ENCODE data around the gene MIOS.
"Not testable (repeated sequence)": the region's sequence is repeated elsewhere in the genome, so short reads cannot be mapped to it uniquely, and the experiment has no call there.

Gene MIOS

DNA sequence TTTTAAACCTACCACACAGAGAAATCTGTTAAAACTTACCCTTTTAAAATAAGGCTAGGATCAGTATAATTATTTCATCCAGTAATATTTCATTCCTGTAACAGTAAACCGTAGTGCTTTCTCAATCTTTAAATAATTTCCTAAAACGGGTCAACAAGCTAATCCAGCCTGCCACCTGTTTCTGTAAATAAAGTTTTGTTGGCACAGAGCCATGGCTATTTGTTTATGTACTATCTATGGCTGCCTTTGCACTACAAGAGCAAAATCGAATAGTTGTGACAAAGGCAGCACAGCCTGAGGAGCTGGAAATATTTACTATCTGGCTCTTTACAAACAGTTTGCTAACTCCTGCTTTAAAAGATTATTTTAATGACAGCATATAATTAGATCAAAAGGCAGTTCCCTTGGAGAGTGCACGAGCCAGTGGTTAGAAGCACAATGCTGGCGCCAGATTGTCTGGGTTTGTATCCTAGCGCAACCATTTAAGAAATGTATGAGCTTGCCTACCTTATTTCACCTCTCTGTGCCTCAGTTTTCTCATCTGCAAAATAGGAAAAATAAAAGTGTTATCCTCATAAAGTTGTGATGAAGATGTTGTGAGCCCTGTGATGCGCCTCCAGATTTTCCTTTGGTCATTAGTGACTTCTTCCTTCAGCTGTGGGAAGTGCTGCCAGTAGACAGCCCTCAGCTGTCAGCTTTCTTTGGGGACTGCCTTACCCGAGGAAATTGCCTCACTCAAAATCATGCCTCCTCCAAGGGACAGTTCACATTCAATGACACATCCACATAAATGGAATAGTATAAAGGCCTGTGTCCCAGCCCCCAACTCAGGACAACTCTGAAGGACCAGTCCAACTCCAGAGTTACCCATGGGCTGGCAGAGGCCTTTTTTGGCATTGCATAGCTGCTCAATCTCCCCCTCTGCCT, 11.8 kb upstream of the MIOS start:
- no peak for DNase-seq (ENCODE audit: low spot score)

GRCh38 chr7:7556852-7557251, 9.8 kb upstream of the MIOS start:
- DNase-seq (ENCODE audit: low spot score) = no peak

DNA sequence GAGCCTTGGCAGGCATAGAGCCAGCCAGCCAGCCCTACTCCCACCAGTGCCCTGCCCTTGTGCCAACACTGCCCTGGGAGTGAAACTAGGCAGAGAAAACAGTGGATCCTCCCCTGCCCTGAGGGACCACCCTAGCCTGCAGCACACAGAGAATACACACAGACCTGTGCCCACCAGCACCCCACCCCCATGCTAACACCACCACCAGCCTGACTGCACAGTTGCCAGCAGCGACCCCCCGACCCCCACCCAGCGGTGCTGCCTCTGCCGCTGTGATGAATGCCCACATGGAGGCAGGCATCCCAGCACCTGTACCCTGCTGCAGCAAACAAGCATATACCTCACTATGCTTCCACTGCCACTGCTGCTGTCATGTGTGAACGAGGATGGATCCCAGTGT, 9.4 kb upstream of the MIOS start:
- no peak for DNase-seq (ENCODE audit: low spot score)

GRCh38 chr7:7561591-7561990, 5.1 kb upstream of the MIOS start:
- DNase-seq (ENCODE audit: low spot score) = not testable (repeated sequence)

- DNase-seq (ENCODE audit: low spot score) = no peak
These were observed 3.9 kb upstream of the MIOS start for GRCh38 chr7:7562736-7563135.

GRCh38 chr7:7563269-7563668, 3.4 kb upstream of the MIOS start:
- DNase-seq (ENCODE audit: low spot score) = no peak

DNA sequence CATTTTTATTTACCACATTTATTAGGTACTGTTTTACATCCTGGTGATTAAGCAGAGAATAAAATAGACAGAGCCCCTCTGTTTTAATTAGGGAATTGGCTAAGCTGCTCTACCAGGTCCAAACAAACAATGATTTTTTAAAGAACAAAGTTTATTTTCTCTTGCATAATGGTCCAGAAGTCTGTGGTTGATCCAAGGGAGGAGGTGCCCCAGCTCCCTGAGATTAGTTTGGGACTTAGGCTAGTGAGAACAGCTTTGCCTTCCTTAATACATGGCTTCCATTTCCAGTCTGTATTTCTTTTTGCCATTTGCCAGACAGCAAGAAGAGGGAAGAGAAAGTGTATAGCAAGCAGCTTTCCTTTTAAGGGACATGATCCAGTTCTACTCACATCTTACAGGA, 2.9 kb upstream of the MIOS start:
- DNase-seq (ENCODE audit: low spot score) = no peak

DNA sequence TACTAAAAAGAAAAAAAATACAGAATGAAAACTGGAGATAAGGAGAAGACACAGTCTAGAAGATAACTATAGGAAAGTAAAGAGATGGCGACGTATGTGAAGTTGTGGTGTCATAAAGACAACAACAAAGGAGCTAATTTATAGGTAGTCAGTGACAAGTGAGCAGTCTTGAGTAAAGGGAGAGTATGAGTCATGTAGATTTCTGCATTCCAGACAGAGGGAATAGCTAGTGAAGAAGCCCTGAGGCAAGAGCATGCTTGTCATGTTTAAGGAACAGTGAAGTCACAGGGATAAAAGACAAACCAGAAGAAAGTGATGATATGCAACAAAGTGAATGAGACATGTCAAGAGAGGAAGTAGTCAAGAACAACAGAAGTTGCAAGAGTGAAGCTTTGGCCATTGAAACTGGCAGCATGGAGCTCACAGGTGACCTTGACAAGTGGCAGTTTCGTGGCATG, 2.3 kb upstream of the MIOS start:
- no peak for DNase-seq (ENCODE audit: low spot score)

- DNase-seq (ENCODE audit: low spot score) = no peak
These were observed 1.5 kb upstream of the MIOS start for GRCh38 chr7:7565018-7565680.

GRCh38 chr7:7565746-7566650, 686 bp upstream of the MIOS start:
- DNase-seq (ENCODE audit: low spot score) = no peak

- no peak for DNase-seq (ENCODE audit: low spot score)
These were observed 1.3 kb downstream of the MIOS start for GRCh38 chr7:7567898-7568531.

DNA sequence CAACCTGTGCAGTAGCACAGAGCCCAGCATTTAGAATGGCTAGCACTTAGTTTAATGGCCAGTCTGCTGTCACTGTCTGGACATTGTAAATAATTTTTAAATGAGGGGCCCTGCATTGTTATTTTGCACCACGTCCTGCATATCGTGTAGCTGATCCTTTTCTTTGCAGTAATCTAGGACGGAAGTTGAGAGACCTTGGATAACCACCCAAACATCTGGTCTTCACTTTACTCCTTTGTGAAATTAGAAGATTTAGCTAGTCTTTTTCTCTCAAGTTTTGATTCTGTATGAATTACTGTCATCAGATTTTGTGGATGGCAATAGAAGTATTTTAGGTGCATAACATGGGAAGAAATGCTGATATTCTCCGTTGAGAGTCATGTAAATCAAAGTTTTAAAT, 1.9 kb downstream of the MIOS start:
- no peak for DNase-seq (ENCODE audit: low spot score)

GRCh38 chr7:7569081-7569527, 2.4 kb downstream of the MIOS start:
- DNase-seq (ENCODE audit: low spot score) = peak; percentile 56

DNA sequence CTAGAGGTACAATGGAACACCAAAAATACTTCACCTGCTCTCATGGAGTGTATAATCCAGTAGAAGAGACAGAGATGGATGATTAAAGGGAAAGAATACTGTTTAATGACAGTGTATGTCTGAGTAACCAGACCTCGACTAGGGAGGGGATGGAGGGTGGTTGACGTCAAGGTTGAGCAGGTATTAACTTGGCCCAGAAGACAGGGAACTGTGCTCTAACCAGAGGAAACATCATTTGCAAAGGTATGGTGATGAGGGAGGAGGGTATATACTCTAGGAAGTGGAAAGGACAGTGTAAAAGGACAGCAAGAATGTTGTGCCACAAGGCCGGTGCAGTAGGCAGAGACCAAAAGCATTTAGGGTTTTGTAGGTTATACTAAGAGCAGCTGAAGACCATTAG, 2.9 kb downstream of the MIOS start:
- DNase-seq (ENCODE audit: low spot score) = no peak

DNA sequence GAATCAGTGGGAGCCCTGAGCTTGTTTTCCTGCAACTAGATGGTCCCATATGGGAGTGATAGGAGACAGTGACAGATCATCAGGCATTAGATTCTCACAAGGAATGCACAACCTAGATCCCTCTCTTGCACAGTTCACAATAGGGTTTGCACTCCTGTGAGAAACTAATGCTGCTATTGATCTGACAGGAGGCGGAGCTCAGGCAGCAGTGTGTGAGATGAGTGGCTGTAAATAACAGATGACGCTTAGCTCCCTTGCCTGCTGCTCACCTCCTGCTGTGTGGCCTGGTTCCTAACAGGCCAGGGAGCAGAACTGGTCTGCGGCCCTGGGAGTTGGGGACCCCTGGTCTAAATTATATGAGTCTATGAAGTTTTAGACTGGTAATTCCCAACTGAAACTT, 3.9 kb downstream of the MIOS start:
- DNase-seq (ENCODE audit: low spot score) = no peak

- no peak for DNase-seq (ENCODE audit: low spot score)
These were observed 7.0 kb downstream of the MIOS start for GRCh38 chr7:7573701-7574100.

- DNase-seq (ENCODE audit: low spot score) = no peak
These were observed 9.7 kb downstream of the MIOS start for GRCh38 chr7:7576344-7576743.

DNA sequence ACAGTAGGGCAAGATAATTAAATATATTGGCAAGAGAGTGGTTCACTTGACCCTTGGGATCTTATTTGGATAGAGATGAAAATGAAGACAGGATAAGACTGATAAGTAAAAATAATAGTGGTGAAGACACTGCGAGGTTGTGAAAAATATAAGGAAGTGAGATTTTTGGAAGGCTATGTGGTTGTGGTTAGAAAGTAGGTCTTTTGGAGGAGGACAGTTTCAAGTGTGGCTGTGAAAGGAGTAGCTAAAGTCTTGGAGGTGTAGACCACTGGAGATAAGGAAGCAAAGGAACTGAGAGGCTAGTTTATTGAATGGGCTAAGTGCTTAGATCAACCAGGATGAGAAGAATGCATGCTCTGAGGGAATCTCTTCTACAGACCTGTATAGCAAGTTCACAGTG, 11.2 kb downstream of the MIOS start:
- DNase-seq (ENCODE audit: low spot score) = no peak

DNA sequence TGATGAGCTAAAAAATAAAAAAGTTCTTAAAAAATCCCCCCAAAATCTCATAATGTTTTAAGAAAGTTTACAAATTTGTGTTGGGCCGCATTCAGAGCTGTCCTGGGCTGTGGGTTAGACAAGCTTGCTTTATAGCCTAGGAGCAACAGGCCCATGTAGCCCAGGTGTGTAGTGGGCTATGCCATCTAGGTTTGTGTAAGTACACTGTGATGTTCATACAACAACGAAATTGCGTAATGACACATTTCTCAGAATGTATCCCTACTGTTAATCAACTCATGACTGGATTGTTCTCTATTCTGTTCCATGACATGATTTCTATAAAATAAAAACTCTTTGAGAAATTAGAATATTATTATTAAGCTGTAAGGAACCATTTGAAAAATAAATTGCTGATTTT, 13.0 kb downstream of the MIOS start:
- no peak for DNase-seq (ENCODE audit: low spot score)

GRCh38 chr7:7581531-7582179, 15.0 kb downstream of the MIOS start:
- no peak for DNase-seq (ENCODE audit: low spot score)

DNA sequence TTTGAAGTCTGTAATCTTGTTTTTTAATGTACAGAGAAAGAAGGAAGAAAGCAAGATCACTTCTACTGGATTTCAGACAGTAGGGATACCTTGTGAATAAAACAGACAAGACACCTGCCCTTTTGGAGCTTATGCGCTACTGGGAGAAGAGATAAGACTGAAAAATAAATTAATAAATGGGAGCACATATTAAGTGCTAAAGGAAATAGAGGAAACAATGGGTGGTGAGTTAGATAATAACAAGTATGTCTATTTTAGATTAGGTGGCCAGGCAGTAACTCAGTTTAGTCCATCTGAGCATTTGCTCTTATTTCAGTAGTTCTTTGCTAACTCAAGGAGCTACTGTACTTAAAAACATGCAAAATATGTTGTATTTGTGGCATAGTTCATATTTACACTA, 15.9 kb downstream of the MIOS start:
- no peak for DNase-seq (ENCODE audit: low spot score)
